GM19238 (cell line): ENCODE measurements around the gene CDKN1A.
A peak's percentile ranks its signal among the peaks of the same experiment; 100 is the strongest.

Source experiments
- DNase-seq: peaks from one replicate; pipeline ENCODE4 v3.0.0; 2011; ENCODE audit warnings: low spot score; ENCODE audit not compliant: insufficient read length

The CDKN1A gene

DNA sequence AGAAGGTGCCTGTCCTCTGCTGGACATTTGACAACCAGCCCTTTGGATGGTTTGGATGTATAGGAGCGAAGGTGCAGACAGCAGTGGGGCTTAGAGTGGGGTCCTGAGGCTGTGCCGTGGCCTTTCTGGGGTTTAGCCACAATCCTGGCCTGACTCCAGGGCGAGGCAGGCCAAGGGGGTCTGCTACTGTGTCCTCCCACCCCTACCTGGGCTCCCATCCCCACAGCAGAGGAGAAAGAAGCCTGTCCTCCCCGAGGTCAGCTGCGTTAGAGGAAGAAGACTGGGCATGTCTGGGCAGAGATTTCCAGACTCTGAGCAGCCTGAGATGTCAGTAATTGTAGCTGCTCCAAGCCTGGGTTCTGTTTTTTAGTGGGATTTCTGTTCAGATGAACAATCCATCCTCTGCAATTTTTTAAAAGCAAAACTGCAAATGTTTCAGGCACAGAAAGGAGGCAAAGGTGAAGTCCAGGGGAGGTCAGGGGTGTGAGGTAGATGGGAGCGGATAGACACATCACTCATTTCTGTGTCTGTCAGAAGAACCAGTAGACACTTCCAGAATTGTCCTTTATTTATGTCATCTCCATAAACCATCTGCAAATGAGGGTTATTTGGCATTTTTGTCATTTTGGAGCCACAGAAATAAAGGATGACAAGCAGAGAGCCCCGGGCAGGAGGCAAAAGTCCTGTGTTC lies 1.3 kb upstream of the CDKN1A start:
- DNase-seq, result no peak

DNA sequence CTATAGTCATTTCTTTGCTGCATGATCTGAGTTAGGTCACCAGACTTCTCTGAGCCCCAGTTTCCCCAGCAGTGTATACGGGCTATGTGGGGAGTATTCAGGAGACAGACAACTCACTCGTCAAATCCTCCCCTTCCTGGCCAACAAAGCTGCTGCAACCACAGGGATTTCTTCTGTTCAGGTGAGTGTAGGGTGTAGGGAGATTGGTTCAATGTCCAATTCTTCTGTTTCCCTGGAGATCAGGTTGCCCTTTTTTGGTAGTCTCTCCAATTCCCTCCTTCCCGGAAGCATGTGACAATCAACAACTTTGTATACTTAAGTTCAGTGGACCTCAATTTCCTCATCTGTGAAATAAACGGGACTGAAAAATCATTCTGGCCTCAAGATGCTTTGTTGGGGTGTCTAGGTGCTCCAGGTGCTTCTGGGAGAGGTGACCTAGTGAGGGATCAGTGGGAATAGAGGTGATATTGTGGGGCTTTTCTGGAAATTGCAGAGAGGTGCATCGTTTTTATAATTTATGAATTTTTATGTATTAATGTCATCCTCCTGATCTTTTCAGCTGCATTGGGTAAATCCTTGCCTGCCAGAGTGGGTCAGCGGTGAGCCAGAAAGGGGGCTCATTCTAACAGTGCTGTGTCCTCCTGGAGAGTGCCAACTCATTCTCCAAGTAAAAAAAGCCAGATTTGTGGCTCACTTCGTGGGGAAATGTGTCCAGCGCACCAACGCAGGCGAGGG lies 594 bp upstream of the CDKN1A start:
- no peak for DNase-seq

DNA sequence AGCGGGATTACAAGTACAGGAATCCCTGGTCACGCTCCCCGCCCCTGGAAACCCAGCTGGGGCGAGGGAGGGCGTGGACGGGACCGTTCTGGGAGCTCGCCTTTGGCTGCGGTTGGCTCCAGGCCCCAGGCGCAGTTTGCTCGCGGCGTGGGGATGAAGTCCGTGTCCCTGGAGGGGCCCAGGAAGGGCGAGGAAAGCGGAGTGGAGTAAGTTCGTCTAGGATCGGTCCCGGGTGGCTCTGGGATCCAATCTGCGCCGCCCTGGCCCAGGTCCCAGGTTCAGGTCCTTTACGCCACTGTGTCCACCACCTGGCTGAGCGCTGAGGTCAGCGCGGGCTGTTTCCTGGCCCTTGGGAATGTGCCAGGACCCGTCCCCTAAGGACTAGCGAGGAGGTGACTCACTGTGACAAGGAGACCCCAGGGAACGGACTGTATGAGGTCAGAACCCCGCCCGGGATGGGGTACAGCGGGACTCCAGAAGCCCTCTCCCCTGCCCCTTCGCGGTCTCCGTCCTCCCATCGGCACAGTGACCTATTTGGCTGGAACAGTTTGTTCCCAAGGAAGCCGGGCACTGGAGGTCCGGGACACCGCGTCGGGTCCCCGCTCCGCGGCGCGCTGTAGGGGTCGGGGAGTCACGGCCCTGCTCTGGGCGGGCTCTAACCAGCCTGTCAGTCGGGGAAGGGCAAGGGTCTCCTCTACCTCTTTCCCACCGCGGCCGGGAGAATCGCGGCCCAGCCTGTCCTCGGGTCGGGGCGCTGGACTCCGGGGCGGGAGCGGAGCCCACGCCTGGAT lies 724 bp downstream of the CDKN1A start:
- DNase-seq, result no peak

DNA sequence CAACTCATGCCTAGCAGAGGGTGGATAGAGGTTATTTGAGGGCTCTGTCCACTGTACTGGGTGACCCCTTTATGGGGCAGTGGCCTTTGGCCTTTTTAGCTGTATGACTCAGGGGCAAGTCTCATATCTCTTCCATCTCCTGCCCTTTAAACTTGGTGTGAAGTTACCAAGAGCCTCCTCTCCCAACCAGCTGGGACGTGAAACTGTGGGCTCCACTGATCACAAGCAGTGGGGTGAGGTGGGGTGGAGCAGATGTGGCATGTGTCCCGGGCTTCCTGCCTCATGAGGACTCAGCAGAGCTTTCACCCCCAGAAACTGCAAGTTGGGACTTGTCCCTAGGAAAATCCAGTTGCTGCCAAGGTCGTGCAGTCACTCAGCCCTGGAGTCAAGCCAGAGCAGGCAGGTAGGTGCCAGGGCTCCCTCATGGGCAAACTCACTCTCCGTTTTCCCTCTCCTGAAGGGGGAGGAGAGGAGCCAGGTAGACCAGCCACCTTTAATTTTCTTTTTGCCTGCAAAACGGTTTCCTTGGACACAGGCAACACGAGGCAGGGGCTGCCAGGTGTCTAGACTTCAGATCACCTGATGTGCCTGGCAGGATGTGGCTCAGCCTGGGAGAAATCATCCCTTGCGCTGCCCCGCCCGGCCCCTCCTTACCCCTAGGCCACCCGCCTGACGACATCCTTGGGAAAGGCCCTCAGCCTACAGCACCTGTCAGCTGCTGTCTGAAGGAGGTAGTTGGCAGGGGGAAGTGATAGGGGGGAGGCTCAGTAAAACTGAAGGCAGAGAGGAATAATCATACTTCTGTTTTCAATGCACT lies 4.0 kb downstream of the CDKN1A start:
- no peak for DNase-seq

DNA sequence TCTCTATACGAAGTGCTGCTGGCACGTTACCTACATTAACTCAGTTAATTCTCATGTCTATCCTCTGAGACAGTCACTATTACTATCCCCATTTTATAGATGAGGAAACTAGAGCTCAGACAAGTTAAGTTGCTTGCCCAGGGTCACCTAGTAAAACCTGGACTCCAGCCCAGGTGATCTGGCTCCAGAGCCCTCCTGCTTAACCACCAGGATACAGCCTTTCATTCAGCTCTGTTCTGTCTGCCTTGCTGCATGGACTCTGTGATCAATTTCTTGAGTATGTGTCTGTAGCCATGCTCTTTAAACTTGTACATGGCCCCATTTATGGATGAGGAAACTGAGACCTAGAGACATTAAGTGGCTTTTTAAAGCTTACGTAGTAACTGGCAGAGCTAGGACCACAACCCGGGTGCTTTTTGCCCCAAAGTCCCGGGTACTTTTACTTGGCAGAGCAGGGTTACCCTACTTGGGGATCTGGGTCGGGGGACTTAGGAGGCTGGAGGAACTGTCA lies 4.7 kb downstream of the CDKN1A start:
- no peak for DNase-seq

DNA sequence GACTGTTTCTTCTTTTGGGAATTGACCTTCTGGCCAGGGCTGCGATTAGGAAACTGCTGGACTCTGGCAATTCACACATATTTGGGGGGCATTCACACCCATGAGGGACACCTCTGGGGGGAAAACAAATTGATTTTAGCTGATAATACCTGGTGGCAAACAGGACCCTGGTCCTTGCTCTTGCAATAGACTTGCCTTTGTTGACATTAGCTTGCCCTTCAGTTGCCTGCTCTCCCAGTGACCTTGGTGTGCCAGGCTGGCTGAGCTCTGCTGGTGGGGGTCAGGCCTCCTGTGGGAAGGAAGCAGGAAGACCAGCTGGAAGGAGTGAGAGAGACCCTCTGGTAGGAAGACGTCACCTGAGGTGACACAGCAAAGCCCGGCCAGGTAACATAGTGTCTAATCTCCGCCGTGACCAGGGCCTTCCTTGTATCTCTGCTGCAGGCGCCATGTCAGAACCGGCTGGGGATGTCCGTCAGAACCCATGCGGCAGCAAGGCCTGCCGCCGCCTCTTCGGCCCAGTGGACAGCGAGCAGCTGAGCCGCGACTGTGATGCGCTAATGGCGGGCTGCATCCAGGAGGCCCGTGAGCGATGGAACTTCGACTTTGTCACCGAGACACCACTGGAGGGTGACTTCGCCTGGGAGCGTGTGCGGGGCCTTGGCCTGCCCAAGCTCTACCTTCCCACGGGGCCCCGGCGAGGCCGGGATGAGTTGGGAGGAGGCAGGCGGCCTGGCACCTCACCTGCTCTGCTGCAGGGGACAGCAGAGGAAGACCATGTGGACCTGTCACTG lies 5.3 kb downstream of the CDKN1A start:
- DNase-seq, result no peak

DNA sequence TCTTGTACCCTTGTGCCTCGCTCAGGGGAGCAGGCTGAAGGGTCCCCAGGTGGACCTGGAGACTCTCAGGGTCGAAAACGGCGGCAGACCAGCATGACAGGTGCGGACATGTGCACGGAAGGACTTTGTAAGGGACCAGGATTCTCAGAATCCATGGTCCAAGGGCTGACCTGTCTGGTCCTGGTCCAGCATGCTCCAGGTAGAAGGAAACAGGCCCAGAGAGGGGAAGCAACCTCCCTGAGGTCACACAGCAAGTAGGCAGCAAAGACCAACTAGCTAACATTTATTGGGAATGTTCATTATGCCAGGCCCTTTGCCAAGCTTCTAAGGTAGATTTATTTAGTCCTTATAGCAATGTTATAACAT lies 5.9 kb downstream of the CDKN1A start:
- no peak for DNase-seq

DNA sequence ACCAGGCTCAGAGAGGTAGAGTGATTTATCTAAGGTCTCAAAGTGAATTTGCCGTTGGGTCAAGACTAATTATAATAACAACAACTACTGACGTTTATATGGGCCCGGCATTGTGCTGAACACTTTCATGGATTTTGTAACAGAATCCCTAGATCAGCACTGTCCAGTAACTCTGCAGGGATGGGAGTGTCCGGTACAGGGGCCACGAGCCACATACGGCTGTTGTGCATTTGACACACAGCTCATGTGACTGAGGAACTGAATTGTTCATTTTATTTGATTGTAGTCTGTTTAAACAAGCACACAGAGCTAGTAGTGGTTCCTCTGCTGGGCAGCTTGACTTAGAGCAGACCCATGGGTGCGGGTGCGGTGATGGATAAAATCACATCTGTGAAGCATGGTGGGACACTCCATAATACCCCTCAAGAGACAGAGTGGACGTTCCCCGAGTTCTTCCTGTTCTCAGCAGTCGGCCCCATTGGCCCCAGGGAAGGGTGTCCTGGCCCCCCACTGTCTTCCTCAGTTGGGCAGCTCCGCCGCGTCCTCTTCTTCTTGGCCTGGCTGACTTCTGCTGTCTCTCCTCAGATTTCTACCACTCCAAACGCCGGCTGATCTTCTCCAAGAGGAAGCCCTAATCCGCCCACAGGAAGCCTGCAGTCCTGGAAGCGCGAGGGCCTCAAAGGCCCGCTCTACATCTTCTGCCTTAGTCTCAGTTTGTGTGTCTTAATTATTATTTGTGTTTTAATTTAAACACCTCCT lies 6.8 kb downstream of the CDKN1A start:
- DNase-seq, result no peak

DNA sequence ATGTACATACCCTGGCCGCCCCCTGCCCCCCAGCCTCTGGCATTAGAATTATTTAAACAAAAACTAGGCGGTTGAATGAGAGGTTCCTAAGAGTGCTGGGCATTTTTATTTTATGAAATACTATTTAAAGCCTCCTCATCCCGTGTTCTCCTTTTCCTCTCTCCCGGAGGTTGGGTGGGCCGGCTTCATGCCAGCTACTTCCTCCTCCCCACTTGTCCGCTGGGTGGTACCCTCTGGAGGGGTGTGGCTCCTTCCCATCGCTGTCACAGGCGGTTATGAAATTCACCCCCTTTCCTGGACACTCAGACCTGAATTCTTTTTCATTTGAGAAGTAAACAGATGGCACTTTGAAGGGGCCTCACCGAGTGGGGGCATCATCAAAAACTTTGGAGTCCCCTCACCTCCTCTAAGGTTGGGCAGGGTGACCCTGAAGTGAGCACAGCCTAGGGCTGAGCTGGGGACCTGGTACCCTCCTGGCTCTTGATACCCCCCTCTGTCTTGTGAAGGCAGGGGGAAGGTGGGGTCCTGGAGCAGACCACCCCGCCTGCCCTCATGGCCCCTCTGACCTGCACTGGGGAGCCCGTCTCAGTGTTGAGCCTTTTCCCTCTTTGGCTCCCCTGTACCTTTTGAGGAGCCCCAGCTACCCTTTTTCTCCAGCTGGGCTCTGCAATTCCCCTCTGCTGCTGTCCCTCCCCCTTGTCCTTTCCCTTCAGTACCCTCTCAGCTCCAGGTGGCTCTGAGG lies 7.6 kb downstream of the CDKN1A start:
- no peak for DNase-seq

DNA sequence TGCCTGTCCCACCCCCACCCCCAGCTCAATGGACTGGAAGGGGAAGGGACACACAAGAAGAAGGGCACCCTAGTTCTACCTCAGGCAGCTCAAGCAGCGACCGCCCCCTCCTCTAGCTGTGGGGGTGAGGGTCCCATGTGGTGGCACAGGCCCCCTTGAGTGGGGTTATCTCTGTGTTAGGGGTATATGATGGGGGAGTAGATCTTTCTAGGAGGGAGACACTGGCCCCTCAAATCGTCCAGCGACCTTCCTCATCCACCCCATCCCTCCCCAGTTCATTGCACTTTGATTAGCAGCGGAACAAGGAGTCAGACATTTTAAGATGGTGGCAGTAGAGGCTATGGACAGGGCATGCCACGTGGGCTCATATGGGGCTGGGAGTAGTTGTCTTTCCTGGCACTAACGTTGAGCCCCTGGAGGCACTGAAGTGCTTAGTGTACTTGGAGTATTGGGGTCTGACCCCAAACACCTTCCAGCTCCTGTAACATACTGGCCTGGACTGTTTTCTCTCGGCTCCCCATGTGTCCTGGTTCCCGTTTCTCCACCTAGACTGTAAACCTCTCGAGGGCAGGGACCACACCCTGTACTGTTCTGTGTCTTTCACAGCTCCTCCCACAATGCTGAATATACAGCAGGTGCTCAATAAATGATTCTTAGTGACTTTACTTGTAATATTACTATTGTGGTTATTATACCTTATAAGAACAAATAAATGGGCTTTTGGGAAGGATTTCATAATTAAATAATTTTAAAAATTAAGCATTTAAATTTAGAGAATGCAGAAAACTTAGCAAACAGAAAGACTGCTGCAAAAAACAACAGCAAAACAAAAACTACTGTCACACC lies 8.4 kb downstream of the CDKN1A start:
- DNase-seq, result no peak

DNA sequence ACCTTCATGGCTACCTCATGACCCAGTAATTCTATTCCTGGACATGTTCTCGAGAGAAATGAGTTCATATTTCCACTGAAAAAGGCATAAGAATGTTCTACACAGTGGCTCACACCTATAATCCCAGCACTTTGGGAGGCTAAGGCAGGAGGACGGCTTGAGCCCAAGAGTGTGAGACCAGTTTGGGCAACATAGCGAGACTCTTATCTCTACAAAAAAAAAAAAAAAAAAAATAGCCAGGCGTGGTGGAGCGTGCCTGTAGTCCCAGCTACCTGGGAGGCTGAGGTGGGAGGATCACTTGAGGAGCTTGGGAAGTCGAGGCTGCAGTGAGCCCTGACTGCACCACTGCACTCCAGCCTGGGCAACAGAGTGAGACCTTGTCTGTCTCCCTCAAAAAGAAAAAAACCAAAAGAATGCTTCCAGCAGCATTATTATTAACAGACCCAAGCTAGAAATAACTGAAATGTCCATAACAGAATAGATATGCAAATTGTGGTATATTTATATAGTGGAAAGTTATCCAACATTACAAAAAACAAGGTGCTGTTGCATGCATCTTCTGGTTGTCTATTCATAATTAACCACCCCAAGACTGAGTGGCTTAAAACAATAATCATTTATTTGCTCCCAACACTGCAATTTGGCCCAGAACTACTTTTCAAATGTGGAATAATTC lies 9.7 kb downstream of the CDKN1A start:
- no peak for DNase-seq

DNA sequence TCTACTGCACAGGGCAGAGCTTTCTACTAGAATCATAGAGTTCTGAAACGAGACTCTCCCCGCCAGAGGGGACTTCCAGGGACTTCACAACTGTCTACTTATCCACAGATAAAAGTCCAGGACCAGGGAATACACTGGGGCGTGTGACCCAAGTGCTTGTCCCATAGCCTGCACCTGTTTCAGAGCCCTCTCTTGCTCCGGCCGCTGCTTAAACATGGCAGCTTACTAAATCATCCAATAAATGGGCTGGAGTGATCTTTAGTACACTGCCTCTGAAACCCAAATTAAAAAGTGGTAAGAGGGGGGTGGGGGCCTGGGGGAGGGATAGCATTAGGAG lies 10.2 kb downstream of the CDKN1A start:
- no peak for DNase-seq

DNA sequence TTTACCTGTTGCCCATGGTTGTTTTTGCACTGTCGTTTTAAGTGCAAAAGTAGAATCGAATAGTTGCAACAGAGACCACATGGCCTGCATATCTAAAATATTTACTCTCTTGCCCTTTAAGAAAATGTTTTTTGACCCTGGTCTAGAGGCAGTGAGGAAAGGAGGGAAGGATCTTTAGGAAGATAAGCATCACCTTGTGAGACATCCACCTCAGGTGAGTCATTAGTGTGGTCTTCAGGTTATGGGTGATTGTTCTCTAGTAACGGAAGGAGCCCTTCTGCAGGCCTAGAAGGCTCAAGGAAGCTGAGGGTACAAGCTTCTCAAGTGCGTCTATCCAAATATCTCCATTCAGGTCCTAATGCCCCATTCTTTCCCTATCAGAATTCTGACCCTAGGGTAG lies 12.5 kb downstream of the CDKN1A start:
- DNase-seq, result no peak

DNA sequence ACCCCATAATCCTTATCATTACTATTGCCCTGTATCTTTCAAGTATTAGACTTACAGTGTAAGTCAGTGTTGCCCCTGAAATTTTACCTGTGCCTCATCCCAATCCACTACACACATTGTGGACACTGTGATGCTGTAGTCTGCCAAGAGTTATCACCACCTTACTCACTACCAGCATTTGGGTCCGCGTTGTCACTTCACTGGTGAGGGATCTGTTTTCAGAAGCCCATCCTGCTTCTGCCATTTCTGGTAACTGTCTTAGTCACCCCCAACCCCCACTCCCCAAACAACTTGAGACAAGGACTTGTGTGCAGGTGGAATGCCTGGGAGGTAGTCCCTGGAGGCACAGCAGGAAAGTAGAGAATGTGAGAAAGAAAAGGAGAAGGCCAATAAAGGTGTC lies 13.1 kb downstream of the CDKN1A start:
- DNase-seq, result no peak

DNA sequence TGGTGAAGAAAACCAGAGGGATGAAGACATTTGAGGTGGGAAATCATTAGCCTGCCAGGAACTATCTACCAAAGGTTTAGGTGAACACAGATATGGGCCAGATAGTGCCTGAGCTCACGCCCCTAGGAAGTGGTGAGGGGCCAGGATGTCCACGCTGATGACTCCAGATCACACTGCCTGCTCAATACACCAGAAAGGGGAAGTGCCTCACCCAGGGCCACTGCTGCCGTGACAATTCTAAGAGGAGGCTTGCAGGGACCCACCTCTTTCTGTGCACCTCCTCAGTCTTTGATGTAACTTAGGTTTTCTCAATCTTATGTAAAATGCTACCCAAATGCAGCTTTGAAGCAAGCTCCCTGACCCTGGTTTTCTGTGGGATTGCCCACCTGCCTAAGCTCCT lies 13.7 kb downstream of the CDKN1A start:
- DNase-seq, result peak; percentile 64

DNA sequence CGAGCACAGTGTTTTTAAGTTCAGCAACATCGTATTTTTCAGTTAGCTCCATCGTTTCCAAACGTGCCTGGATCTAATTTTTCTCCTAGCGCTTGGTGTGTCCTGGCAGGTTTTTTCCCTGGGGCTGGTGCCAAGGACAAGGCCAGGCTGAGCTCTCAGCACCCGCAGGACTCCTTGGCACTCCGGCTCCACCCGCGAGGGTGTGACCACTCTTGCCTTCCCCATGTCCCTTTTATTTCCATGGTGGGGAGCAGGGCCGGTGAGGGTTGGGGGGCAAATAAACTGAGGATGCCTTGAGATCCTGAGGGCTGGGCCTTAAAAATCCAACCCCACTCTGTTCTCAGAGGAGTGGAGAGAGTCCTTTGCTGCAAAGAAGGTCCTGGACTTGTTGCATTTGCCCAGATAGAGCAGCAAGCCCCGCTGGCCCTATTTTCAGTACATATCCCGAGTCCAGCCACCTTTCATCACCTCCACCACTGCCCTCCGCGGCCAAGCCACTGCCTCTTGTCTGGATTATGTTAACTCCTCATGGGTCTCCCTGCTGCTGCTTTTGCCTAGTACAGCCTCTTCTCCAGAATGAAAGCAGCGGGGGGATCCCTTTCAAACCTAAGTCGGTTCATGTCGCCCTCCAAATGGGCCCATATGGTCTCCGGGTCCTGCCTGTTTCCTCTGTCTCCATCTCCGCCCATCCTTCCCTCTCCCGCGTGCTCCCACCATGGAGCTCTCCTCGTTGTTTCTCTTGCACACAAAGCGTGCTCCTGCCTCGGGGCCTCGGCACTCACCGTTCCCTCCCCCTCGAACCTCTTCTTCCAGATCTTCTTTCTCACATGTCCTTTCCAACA lies 14.6 kb downstream of the CDKN1A start:
- no peak for DNase-seq

DNA sequence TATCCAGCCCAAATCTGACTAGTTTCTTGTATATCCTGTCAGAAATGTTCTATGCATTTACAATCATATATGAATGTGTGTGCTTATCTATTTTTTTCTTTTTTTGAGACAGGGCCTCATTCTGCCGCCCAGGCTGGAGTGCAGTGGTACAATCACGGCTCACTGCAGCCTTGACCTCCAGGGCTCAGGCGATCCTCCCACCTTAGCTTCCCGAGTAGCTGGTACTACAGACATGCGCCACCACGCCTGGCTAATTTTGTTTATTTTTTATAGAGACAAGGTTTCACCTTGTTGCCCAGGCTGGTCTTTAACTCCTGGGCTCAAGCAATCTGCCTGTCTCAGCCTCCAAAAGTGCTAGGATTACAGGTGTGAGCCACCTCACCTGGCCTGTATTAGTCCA lies 16.1 kb downstream of the CDKN1A start:
- DNase-seq, result no peak
